Naive thymus-derived CD4-positive, alpha-beta T cell (primary cell): ENCODE results near the gene ANKRD1. TPM values are rescaled to one million over a fixed set of nuclear protein-coding genes. Genes with fewer than 3 reads are reported as not detected.
"Not testable (repeated sequence)": the region's sequence is repeated elsewhere in the genome, so short reads cannot be mapped to it uniquely, and the experiment has no call there.

Source experiments
- ATAC-seq: fragments of 150-1000 bp; cut with Tn5 transposase; 2 replicates; pipeline ENCODE4 v1.10.0; 2021; ENCODE audit warnings: mild to moderate bottlenecking, moderate library complexity
- CTCF ChIA-PET: fragments of 350-600 bp; sonication (Branson Sonifier 250); formaldehyde crosslinking; loops from one replicate; lab custom pipeline; 2021; ENCODE audit warnings: antibody characterized with exemption; lab: Charles Lee
- POLR2A ChIA-PET: fragments of 350-600 bp; sonication (Branson Sonifier 250); formaldehyde crosslinking; loops from one replicate; lab custom pipeline; 2021; ENCODE audit warnings: antibody characterized with exemption, inconsistent platforms; lab: Charles Lee
- DNase-seq, 9 donors: peaks; one replicate each; pipeline versions ENCODE4 v3.0.0 to v3.0.0-alpha.2; 2020 to 2022; ENCODE audit warnings: mixed read lengths in 1 of 9
- H3K27ac ChIP-seq: one replicate; pipeline ENCODE4 v1.7.0; 2013; ENCODE audit warnings: mild to moderate bottlenecking, low read depth, low read length, moderate library complexity
- H3K27me3 ChIP-seq, 2 donors: one replicate each; pipeline ENCODE4 v1.7.0; 2013; ENCODE audit warnings: low read length in 2 of 2, mild to moderate bottlenecking in 2 of 2, moderate library complexity in 2 of 2; ENCODE audit not compliant: control insufficient read depth in 2 of 2, insufficient read depth in 2 of 2
- H3K36me3 ChIP-seq, 3 experiments: 1 replicate in 2 of 3; 2 replicates in 1 of 3; pipeline ENCODE4 v1.7.0; 2013; ENCODE audit warnings: low read length in 3 of 3, mild to moderate bottlenecking in 3 of 3, moderate library complexity in 1 of 3; ENCODE audit not compliant: insufficient read depth in 3 of 3, control insufficient read depth in 2 of 3
- H3K4me1 ChIP-seq, 2 donors: one replicate each; pipeline ENCODE4 v1.7.0; 2013; ENCODE audit warnings: low read length in 2 of 2, mild to moderate bottlenecking in 2 of 2, moderate library complexity in 1 of 2; ENCODE audit not compliant: control insufficient read depth in 2 of 2, insufficient read depth in 2 of 2
- H3K4me3 ChIP-seq: 2 replicates; pipeline ENCODE4 v1.7.0; 2013; ENCODE audit warnings: mild to moderate bottlenecking, low read length
- H3K9me3 ChIP-seq, 3 experiments: 1 replicate in 2 of 3; 2 replicates in 1 of 3; pipeline ENCODE4 v1.7.0; 2013; ENCODE audit warnings: low read length in 3 of 3; ENCODE audit not compliant: control insufficient read depth in 2 of 3
- H3K27ac Mint-ChIP-seq, 9 donors: one replicate each; pipeline ENCODE4 v1.8.0; 2020 to 2022; ENCODE audit warnings: mixed read lengths in 9 of 9, mild to moderate bottlenecking in 8 of 9, moderate library complexity in 5 of 9, inconsistent platforms in 2 of 9
- H3K27me3 Mint-ChIP-seq, 5 donors: one replicate each; pipeline ENCODE4 v1.8.0; 2021 to 2022; ENCODE audit warnings: mixed read lengths in 5 of 5, mild to moderate bottlenecking in 1 of 5
- H3K36me3 Mint-ChIP-seq, 5 donors: one replicate each; pipeline ENCODE4 v1.8.0; 2020 to 2022; ENCODE audit warnings: mixed read lengths in 5 of 5, mild to moderate bottlenecking in 3 of 5, inconsistent platforms in 1 of 5
- H3K4me1 Mint-ChIP-seq, 7 donors: one replicate each; pipeline ENCODE4 v1.8.0; 2020 to 2022; ENCODE audit warnings: mixed read lengths in 7 of 7, mild to moderate bottlenecking in 3 of 7, inconsistent platforms in 1 of 7
- H3K4me3 Mint-ChIP-seq, 10 donors: one replicate each; pipeline ENCODE4 v1.8.0; 2020 to 2022; ENCODE audit warnings: mild to moderate bottlenecking in 10 of 10, mixed read lengths in 10 of 10, moderate library complexity in 6 of 10, inconsistent platforms in 2 of 10
- H3K9me3 Mint-ChIP-seq, 11 donors: one replicate each; pipeline ENCODE4 v1.8.0; 2020 to 2022; ENCODE audit warnings: mixed read lengths in 11 of 11, mild to moderate bottlenecking in 4 of 11, inconsistent platforms in 1 of 11, moderate library complexity in 1 of 11
- intact Hi-C, 2 donors: fragments of 100-400 bp; cut with micrococcal nuclease; formaldehyde crosslinking; loops; one replicate each; pipeline ENCODE4 v1.15.1; 2023
- polyA plus RNA-seq, 2 donors: library from polyadenylated mRNA; unstranded; fragments of 300-500 nt; fragmentation: Illumina TruSeq; gene quantifications; one replicate each; pipeline ENCODE4 v1.2.3, GENCODE V29; 2021
- total RNA-seq, 6 experiments: library from RNA in 5 of 6; stranded (reverse) in 5 of 6; gene quantifications; 1 replicate in 5 of 6; 2 replicates in 1 of 6; pipeline ENCODE4 v1.2.3 and lab custom pipeline; 2021 to 2026

The ANKRD1 gene
- total and polyA plus RNA-seq, 7 experiments from 2014 or later = not detected

DNA sequence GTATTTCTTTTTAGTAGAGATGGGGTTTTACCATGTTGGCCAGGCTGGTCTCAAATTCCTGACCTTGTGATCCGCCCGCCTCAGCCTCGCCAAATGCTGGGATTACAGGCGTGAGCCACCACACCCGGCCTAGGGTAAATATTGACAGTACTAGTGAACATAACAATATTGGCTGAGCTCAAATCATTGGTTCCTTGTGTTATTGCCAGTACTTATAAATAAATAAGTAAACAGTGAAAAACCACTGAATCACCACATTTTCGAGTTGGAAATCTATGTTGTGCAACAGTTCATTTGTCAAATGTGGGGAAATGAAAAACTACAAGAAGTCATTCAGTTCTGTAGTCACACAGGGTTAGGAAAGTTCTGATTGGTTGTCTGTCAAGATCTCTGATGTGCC, 33.3 kb downstream of the ANKRD1 start:
- no peak overlapping the region for H3K27ac Mint-ChIP-seq
- intact Hi-C loops = loop anchor here in 1 of 2 donors (10.0 kb wide), 1 partner anchor 747 kb away; the partner anchor contains the start of gene PPP1R3C
- POLR2A ChIA-PET = no interaction called here

GRCh38 chr10:90885176-90885575, 35.7 kb downstream of the ANKRD1 start:
- DNase-seq (no peak), ATAC-seq (no peak)
- no peaks in the 10 kb centered on the region for H3K9me3 ChIP-seq
- CTCF ChIA-PET = no interaction called here
- Mint-ChIP-seq H3K36me3 (peaks cover 16 to 59% (median 38%) of the 10 kb centered on the region in 5 donors), H3K27ac (no peak overlapping the region), H3K27me3 (no peaks in the 10 kb centered on the region), H3K4me3 (no peak overlapping the region), H3K9me3 (no peaks in the 10 kb centered on the region), H3K4me1 (peaks cover 0 to 8% (median 4%) of the 10 kb centered on the region in 7 donors)
- intact Hi-C loops = loop anchor here in 1 of 2 donors (10.0 kb wide), 1 partner anchor 750 kb away; the partner anchor contains the start of gene PPP1R3C
- H3K4me3 ChIP-seq = no peak overlapping the region
- H3K27ac ChIP-seq = no peak overlapping the region
- H3K36me3 ChIP-seq = peaks cover 7 to 64% (median 25%) of the 10 kb centered on the region in 3 experiments
- H3K4me1 ChIP-seq = no peaks in the 10 kb centered on the region
- POLR2A ChIA-PET = interaction anchor here (1.0 kb wide), 1 partner anchor 12 kb away, joined by 3 read pairs; no protein-coding TSS in a partner anchor
- H3K27me3 ChIP-seq = no peaks in the 10 kb centered on the region

More for the DNA sequence above, 33.3 kb downstream of the ANKRD1 start:
- ATAC-seq = no peak
- CTCF ChIA-PET = interaction anchor here (0.6 to 1.8 kb wide), 5 partner anchors 8 to 1272 kb away, joined by 3 to 10 read pairs (median 4); no protein-coding TSS in a partner anchor
- DNase-seq = no peak
- Histone ChIP-seq H3K27me3 (no peaks in the 10 kb centered on the region), H3K4me3 (no peak overlapping the region), H3K36me3 (peaks cover 7 to 71% (median 27%) of the 10 kb centered on the region in 3 experiments), H3K9me3 (no peaks in the 10 kb centered on the region), H3K27ac (no peak overlapping the region), H3K4me1 (no peaks in the 10 kb centered on the region)
- H3K4me3 Mint-ChIP-seq = no peak overlapping the region
- H3K36me3 Mint-ChIP-seq = peaks cover 21 to 66% (median 42%) of the 10 kb centered on the region in 5 donors
- H3K27me3 Mint-ChIP-seq = no peaks in the 10 kb centered on the region
- H3K9me3 Mint-ChIP-seq = no peaks in the 10 kb centered on the region
- peaks cover 0 to 22% (median 9%) of the 10 kb centered on the region in 7 donors for H3K4me1 Mint-ChIP-seq

- no peak overlapping the region for H3K4me3 Mint-ChIP-seq
- ChIA-PET CTCF (interaction anchor here (0.6 kb wide), 1 partner anchor 65 kb away, joined by 3 read pairs; no protein-coding TSS in a partner anchor), POLR2A (interaction anchor here (1.0 kb wide), 1 partner anchor 12 kb away, joined by 3 read pairs; no protein-coding TSS in a partner anchor)
- H3K9me3 Mint-ChIP-seq = no peaks in the 10 kb centered on the region
- Histone ChIP-seq H3K36me3 (peaks cover 7 to 58% (median 25%) of the 10 kb centered on the region in 3 experiments), H3K9me3 (no peaks in the 10 kb centered on the region), H3K4me3 (no peak overlapping the region), H3K27ac (no peak overlapping the region), H3K4me1 (no peaks in the 10 kb centered on the region), H3K27me3 (no peaks in the 10 kb centered on the region)
- H3K27me3 Mint-ChIP-seq = no peaks in the 10 kb centered on the region
- no peak for DNase-seq
- peaks cover 0 to 7% (median 3%) of the 10 kb centered on the region in 7 donors for H3K4me1 Mint-ChIP-seq
- no peak for ATAC-seq
- H3K36me3 Mint-ChIP-seq = peaks cover 17 to 52% (median 37%) of the 10 kb centered on the region in 5 donors
- H3K27ac Mint-ChIP-seq = no peak overlapping the region
- intact Hi-C loops = loop anchor here in 1 of 2 donors (5.0 to 10.0 kb wide), 3 partner anchors 123 to 1023 kb away; partner anchors contain the start of genes FGFBP3 and PPP1R3C
These were observed 36.5 kb downstream of the ANKRD1 start for GRCh38 chr10:90884431-90884830.

- ATAC-seq (peak; percentile 80), DNase-seq (peak in 6 of 9 donors; percentile 10 to 54 (median 43))
- H3K27me3 Mint-ChIP-seq, H3K9me3 ChIP-seq, H3K4me3 ChIP-seq, H3K4me3 Mint-ChIP-seq, H3K4me1 ChIP-seq, H3K9me3 Mint-ChIP-seq, H3K27ac Mint-ChIP-seq, H3K27ac ChIP-seq, H3K27me3 ChIP-seq: not testable (repeated sequence)
- CTCF ChIA-PET = interaction anchor here (0.6 to 1.5 kb wide), 9 partner anchors 8 to 1374 kb away, joined by 3 to 10 read pairs (median 4); no protein-coding TSS in a partner anchor
- intact Hi-C loops = loop anchor here (1.0 to 10.0 kb wide), 8 partner anchors 126 to 1027 kb away; partner anchors contain the start of genes FGFBP3 (in 1 of the 2) and PPP1R3C (in 1 of the 2)
- POLR2A ChIA-PET = interaction anchor here (0.7 kb wide), 2 partner anchors 283 to 1029 kb away, joined by 3 read pairs; partner anchors contain the start of gene FGFBP3
- peaks cover 0 to 16% (median 2%) of the 10 kb centered on the region in 7 donors for H3K4me1 Mint-ChIP-seq
- peaks cover 11 to 41% (median 30%) of the 10 kb centered on the region in 5 donors for H3K36me3 Mint-ChIP-seq
- H3K36me3 ChIP-seq = peaks cover 8 to 53% (median 12%) of the 10 kb centered on the region in 3 experiments
These were observed 40.7 kb downstream of the ANKRD1 start for GRCh38 chr10:90880059-90880719.

GRCh38 chr10:90879062-90879461, 41.8 kb downstream of the ANKRD1 start:
- intact Hi-C loops = loop anchor here in 1 of 2 donors (10.0 kb wide), 3 partner anchors 346 to 1966 kb away; partner anchors contain the start of genes EXOC6, LIPA and PCGF5
- peaks cover 11 to 33% (median 26%) of the 10 kb centered on the region in 5 donors for H3K36me3 Mint-ChIP-seq
- no peaks in the 10 kb centered on the region for H3K27me3 Mint-ChIP-seq
- H3K4me3 Mint-ChIP-seq = no peak overlapping the region
- no peaks in the 10 kb centered on the region for H3K27me3 ChIP-seq
- H3K4me1 Mint-ChIP-seq = peaks cover 1 to 17% (median 7%) of the 10 kb centered on the region in 7 donors
- H3K4me3 ChIP-seq = no peak overlapping the region
- H3K36me3 ChIP-seq = peaks cover 6 to 46% (median 12%) of the 10 kb centered on the region in 3 experiments
- no peaks in the 10 kb centered on the region for H3K9me3 ChIP-seq
- H3K27ac Mint-ChIP-seq = no peak overlapping the region
- DNase-seq (no peak), ATAC-seq (no peak)
- POLR2A ChIA-PET = no interaction called here
- H3K4me1 ChIP-seq = peaks cover 0 to 2% of the 10 kb centered on the region in 2 donors
- no peaks in the 10 kb centered on the region for H3K9me3 Mint-ChIP-seq
- no peak overlapping the region for H3K27ac ChIP-seq
- CTCF ChIA-PET = interaction anchor here (0.6 to 1.5 kb wide), 7 partner anchors 9 to 1375 kb away, joined by 3 to 10 read pairs (median 4); no protein-coding TSS in a partner anchor

- peak overlapping the region; percentile 83 for H3K4me3 ChIP-seq
- no peak overlapping the region for H3K27ac ChIP-seq
- Mint-ChIP-seq H3K27me3 (peaks cover 18 to 34% (median 28%) of the 10 kb centered on the region in 5 donors), H3K4me3 (peak overlapping the region; percentile 94 to 99 (median 98)), H3K4me1 (peaks cover 24 to 53% (median 37%) of the 10 kb centered on the region in 7 donors), H3K9me3 (peaks cover 0 to 10% (median 0%) of the 10 kb centered on the region in 11 donors), H3K36me3 (peaks cover 8 to 25% (median 15%) of the 10 kb centered on the region in 5 donors), H3K27ac (peak overlapping the region in 8 of 9 donors; percentile 73 to 95 (median 86))
- H3K36me3 ChIP-seq = peaks cover 6 to 22% (median 7%) of the 10 kb centered on the region in 3 experiments
- DNase-seq = no peak
- ATAC-seq = no peak
- POLR2A ChIA-PET = interaction anchor here (0.5 to 1.0 kb wide), 3 partner anchors 12 to 1624 kb away, joined by 3 read pairs; no protein-coding TSS in a partner anchor
- H3K9me3 ChIP-seq = no peaks in the 10 kb centered on the region
- H3K27me3 ChIP-seq = no peaks in the 10 kb centered on the region
- intact Hi-C loops = loop anchor here (5.0 to 10.0 kb wide), 13 partner anchors 352 to 1972 kb away; partner anchors contain the start of genes TNKS2 (in 2 of the 2), BTAF1 (in 1 of the 2), EXOC6 (in 1 of the 2) and FGFBP3 (in 1 of the 2)
- CTCF ChIA-PET = no interaction called here
- peaks cover 14 to 23% of the 10 kb centered on the region in 2 donors for H3K4me1 ChIP-seq
These were observed 48.3 kb downstream of the ANKRD1 start for GRCh38 chr10:90872648-90873020.
